T1000 (cell line): Measurements from ENCODE around the gene TTLL5.

ENCODE experiments used
- DNase-seq: peaks from one replicate; lab custom pipeline; 2025; ENCODE audit warnings: mixed read lengths; lab: John Stamatoyannopoulos, UW

Gene TTLL5

GRCh38 chr14:75866970-75867369 lies 205.9 kb downstream of the TTLL5 start:
- DNase-seq: no peak

GRCh38 chr14:75871181-75871880 lies 210.3 kb downstream of the TTLL5 start:
- DNase-seq: no peak

DNA sequence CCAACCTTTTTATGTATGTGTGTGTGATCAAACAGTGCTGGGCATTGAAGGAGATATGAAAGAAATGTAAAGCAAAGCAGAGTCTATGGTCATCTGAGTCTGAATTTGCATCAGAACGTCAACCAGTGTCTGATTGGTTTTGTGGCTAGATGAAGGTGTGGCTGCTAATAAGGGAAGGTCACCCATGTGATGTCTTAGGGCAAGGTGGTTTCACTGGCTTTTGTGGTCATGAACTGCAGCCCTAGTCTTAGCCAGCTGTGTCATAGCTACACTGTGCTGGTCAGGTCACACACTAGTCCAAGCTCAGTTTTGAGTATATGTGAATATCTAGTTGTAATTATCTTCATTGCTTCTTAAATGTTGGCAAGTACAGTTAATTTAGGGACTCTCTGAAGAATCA lies 214.9 kb downstream of the TTLL5 start:
- DNase-seq: no peak

GRCh38 chr14:75876530-75876929 lies 215.5 kb downstream of the TTLL5 start:
- no peak for DNase-seq

- DNase-seq: no peak
Measured at GRCh38 chr14:75877292-75877691, 216.2 kb downstream of the TTLL5 start.

GRCh38 chr14:75877884-75878283 lies 216.8 kb downstream of the TTLL5 start:
- DNase-seq: no peak

DNA sequence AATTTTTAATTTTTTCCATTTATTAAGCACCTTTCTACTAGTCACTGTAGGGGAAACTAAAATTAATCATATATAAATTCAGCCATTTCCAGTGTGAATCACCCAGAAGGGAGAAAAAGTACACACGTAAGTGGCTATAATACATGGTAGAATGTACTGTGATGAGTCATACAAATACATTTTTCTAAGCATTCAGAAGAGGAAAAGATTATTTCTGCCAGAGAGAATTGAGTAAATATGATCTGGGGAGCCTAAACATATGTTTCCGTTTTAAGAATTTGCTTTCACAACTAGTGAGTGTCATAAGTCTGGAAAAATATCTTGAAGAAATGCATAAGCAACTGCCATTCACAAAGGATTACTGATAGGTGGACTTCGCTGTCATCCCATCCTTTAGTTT lies 218.0 kb downstream of the TTLL5 start:
- DNase-seq: no peak

DNA sequence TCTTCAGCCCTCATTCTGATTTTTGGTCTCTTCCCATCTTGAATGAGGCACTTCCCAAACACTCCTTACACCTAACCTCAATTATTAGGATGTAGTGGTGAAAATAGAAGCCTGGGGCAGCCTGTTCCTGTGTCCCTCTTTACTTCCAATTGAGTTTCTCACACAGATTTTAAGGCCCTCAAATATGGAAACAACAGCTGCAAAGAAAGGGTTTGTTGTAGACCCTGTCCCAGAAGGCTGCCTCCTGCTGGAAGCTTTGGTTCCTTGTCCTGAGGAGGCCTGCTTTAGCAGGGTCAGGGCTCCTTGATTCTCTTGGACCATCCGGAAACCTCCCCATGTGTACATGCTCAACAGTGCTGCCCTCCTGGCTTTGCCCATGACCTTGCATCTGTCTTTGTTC lies 219.5 kb downstream of the TTLL5 start:
- DNase-seq: no peak

- no peak for DNase-seq
Measured at GRCh38 chr14:75881994-75882393, 220.9 kb downstream of the TTLL5 start.

DNA sequence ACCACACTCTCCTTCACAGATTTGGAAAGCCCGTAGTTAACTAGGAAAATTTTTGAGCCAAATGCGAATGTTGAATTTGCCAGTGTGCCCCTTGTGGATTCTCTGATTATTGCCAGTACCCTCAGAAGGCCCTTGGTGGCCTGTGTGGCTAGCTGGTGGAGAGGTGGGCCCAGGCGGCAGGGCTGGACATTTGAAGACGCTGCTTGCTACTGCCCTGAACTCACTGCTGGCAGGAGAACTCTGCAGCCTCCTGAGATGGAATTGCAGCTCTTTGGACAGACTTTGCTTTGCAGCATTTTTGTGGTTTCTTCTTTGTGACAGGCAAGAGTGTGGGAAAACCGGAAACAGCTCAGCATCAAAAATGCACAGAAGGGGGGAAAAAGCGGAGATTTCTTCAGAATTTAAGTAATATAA lies 223.2 kb downstream of the TTLL5 start:
- no peak for DNase-seq

GRCh38 chr14:75885829-75886228 lies 224.8 kb downstream of the TTLL5 start:
- DNase-seq: no peak

- no peak for DNase-seq
Measured at GRCh38 chr14:75886636-75887348, 225.7 kb downstream of the TTLL5 start.

- no peak for DNase-seq
Measured at GRCh38 chr14:75888945-75889344, 227.9 kb downstream of the TTLL5 start.

- no peak for DNase-seq
Measured at GRCh38 chr14:75896341-75896740, 235.3 kb downstream of the TTLL5 start.

- no peak for DNase-seq
Measured at GRCh38 chr14:75904311-75904710, 243.3 kb downstream of the TTLL5 start.

GRCh38 chr14:75905147-75905904 lies 244.3 kb downstream of the TTLL5 start:
- no peak for DNase-seq

- no peak for DNase-seq
Measured at GRCh38 chr14:75906228-75906627, 245.2 kb downstream of the TTLL5 start.

GRCh38 chr14:75906680-75907280 lies 245.7 kb downstream of the TTLL5 start:
- DNase-seq: no peak

GRCh38 chr14:75907756-75908359 lies 246.8 kb downstream of the TTLL5 start:
- no peak for DNase-seq

DNA sequence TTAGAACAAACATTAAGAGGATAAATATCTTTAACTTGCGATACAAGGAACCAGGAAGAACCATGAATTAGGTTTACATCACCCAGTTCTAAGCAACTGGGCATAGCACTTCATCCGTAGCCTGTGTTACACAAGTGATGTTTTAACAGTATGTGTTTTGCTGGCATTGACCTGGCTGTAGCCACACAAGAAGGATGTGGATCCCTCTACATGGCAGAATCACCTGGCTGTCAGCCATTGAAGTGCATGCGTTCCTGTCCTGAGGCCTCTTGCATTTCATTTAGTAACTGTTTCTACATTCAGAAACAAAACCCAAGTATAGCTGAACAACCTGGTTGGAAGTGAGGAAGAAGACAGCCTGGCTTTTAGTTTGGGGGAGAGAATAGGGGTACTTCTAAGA lies 248.6 kb downstream of the TTLL5 start:
- no peak for DNase-seq

DNA sequence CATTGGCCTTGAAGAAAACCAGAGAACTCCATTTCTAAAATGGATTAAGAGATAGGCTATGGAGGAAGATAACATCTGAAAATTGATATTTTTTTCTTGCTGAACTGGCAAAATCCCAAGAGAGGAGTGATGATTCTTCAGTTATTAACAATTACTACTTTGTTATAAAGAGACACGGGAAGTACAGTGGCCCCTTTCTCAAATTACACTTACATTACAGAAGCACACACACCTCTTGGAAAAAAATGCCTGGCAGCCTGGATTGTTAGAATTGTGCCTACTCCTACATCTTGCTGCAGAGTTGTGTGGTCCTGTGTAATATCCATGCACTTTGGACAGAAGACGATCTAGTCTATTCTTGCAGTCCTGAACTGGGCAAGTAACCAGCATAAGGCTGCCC lies 249.0 kb downstream of the TTLL5 start:
- no peak for DNase-seq

GRCh38 chr14:75911883-75912282 lies 250.8 kb downstream of the TTLL5 start:
- DNase-seq: no peak
